Trophoblast cell (in vitro differentiated cells and primary cell): ENCODE data around the gene ZBTB7B.

Experiments
- DNase-seq, 2 donors: peaks; one replicate each; pipeline ENCODE4 v3.0.0-alpha.2; 2016
- H2AFZ ChIP-seq: 2 replicates; pipeline ENCODE4 v1.6.1; 2013; ENCODE audit warnings: low read length, moderate library complexity, mild to moderate bottlenecking; ENCODE audit not compliant: insufficient read depth, poor library complexity
- H2AK5ac ChIP-seq: 2 replicates; pipeline ENCODE4 v1.6.1; 2013; ENCODE audit warnings: mild to moderate bottlenecking, low read length
- H2BK120ac ChIP-seq: 2 replicates; pipeline ENCODE4 v1.6.1; 2013; ENCODE audit warnings: low read length, mild to moderate bottlenecking, moderate library complexity; ENCODE audit not compliant: insufficient read depth, poor library complexity
- H2BK12ac ChIP-seq: 2 replicates; pipeline ENCODE4 v1.6.1; 2013; ENCODE audit warnings: mild to moderate bottlenecking, low read length, moderate library complexity
- H2BK5ac ChIP-seq: 2 replicates; pipeline ENCODE4 v1.6.1; 2013; ENCODE audit warnings: low read length, low read depth, moderate library complexity, mild to moderate bottlenecking; ENCODE audit not compliant: poor library complexity
- H3K14ac ChIP-seq: 2 replicates; pipeline ENCODE4 v1.6.1; 2013; ENCODE audit warnings: mild to moderate bottlenecking, low read length
- H3K18ac ChIP-seq: 2 replicates; pipeline ENCODE4 v1.6.1; 2013; ENCODE audit warnings: mild to moderate bottlenecking, low read length
- H3K23ac ChIP-seq: 2 replicates; pipeline ENCODE4 v1.6.1; 2013; ENCODE audit warnings: low read length
- H3K27ac ChIP-seq: 2 replicates; pipeline ENCODE4 v1.5.1; 2013; ENCODE audit warnings: low read depth, mild to moderate bottlenecking, inconsistent platforms, low read length, moderate library complexity
- H3K27me3 ChIP-seq: 2 replicates; pipeline ENCODE4 v1.6.1; 2013; ENCODE audit warnings: inconsistent platforms, mild to moderate bottlenecking, low read length, moderate library complexity; ENCODE audit not compliant: insufficient read depth
- H3K36me3 ChIP-seq, 2 experiments: 1 replicate in 1 of 2; 2 replicates in 1 of 2; pipeline ENCODE4 v1.6.1; 2013; ENCODE audit warnings: low read length in 2 of 2, mild to moderate bottlenecking in 2 of 2, moderate library complexity in 1 of 2; ENCODE audit not compliant: insufficient read depth in 2 of 2, control insufficient read depth in 1 of 2
- H3K4ac ChIP-seq: 2 replicates; pipeline ENCODE4 v1.6.1; 2013; ENCODE audit warnings: low read depth, mild to moderate bottlenecking, low read length, moderate library complexity
- H3K4me1 ChIP-seq, 2 experiments: 1 replicate in 1 of 2; 2 replicates in 1 of 2; pipeline ENCODE4 v1.6.1; 2013; ENCODE audit warnings: low read length in 2 of 2, mild to moderate bottlenecking in 2 of 2, moderate library complexity in 1 of 2; ENCODE audit not compliant: insufficient read depth in 2 of 2, control insufficient read depth in 1 of 2
- H3K4me2 ChIP-seq: 2 replicates; pipeline ENCODE4 v1.6.1; 2013; ENCODE audit warnings: inconsistent platforms, mild to moderate bottlenecking, low read length, moderate library complexity
- H3K4me3 ChIP-seq: 2 replicates; pipeline ENCODE4 v1.5.1; 2013; ENCODE audit warnings: mild to moderate bottlenecking, low read depth, low read length, inconsistent platforms
- H3K79me1 ChIP-seq: one replicate; pipeline ENCODE4 v1.6.1; 2013; ENCODE audit warnings: low read length
- H3K79me2 ChIP-seq: 2 replicates; pipeline ENCODE4 v1.6.1; 2013; ENCODE audit warnings: low read length, mild to moderate bottlenecking; ENCODE audit not compliant: control insufficient read depth, insufficient read depth, poor library complexity
- H3K9ac ChIP-seq: 2 replicates; pipeline ENCODE4 v1.6.1; 2013; ENCODE audit warnings: mild to moderate bottlenecking, low read length
- H3K9me3 ChIP-seq: 2 replicates; pipeline ENCODE4 v1.6.1; 2013; ENCODE audit warnings: low read depth, mild to moderate bottlenecking, control low read depth, inconsistent platforms, low read length; ENCODE audit not compliant: insufficient read depth
- H4K12ac ChIP-seq: 2 replicates; pipeline ENCODE4 v1.6.1; 2013; ENCODE audit warnings: low read depth, mild to moderate bottlenecking, low read length, moderate library complexity
- H4K8ac ChIP-seq: 2 replicates; pipeline ENCODE4 v1.6.1; 2013; ENCODE audit warnings: low read depth, mild to moderate bottlenecking, low read length, moderate library complexity
- H4K91ac ChIP-seq: one replicate; pipeline ENCODE4 v1.6.1; 2013; ENCODE audit warnings: low read depth, mild to moderate bottlenecking, low read length, moderate library complexity
- WGBS: extraction: QIAGEN DNeasy Blood & Tissue Kit; methylation state at CpG from one replicate; pipeline ENCODE4 v1.1.7; 2013; ENCODE audit warnings: missing lambda C conversion rate; ENCODE audit not compliant: insufficient read length, insufficient coverage; ENCODE audit errors: extremely low coverage; 5-methylcytosine and 5-hydroxymethylcytosine counted together

ZBTB7B gene

GRCh38 chr1:154972517-154973343 lies 29.9 kb upstream of the ZBTB7B start:
- peaks cover 31% of the 10 kb centered on the region for H3K79me2 ChIP-seq
- H3K27ac ChIP-seq: peak overlapping the region; percentile 100
- no CpG with 5 or more reads among the region's 18 CpGs for WGBS

GRCh38 chr1:154973344-154974101 lies 29.1 kb upstream of the ZBTB7B start:
- Histone ChIP-seq H3K9ac (peak overlapping the region; percentile 98), H3K4ac (no peak overlapping the region), H3K4me2 (peak overlapping the region; percentile 71), H3K27me3 (no peaks in the 10 kb centered on the region), H3K4me3 (peak overlapping the region; percentile 76), H3K18ac (peak overlapping the region; percentile 69), H3K4me1 (peaks cover 29 to 36% of the 10 kb centered on the region in 2 experiments), H3K79me2 (peaks cover 31% of the 10 kb centered on the region), H2BK120ac (peak overlapping the region; percentile 97), H2BK12ac (no peak overlapping the region), H3K9me3 (no peaks in the 10 kb centered on the region), H4K12ac (peak overlapping the region; percentile 82), H3K23ac (no peak overlapping the region), H3K14ac (peak overlapping the region; percentile 97), H2AFZ (no peak overlapping the region), H3K79me1 (peaks cover 36% of the 10 kb centered on the region), H4K8ac (peak overlapping the region; percentile 97), H4K91ac (peak overlapping the region; percentile 98), H3K36me3 (peaks cover 3 to 8% of the 10 kb centered on the region in 2 experiments), H2AK5ac (no peak overlapping the region), H3K27ac (peak overlapping the region; percentile 100), H2BK5ac (peak overlapping the region; percentile 99)
- DNase-seq: peak; percentile 100
- WGBS: no CpG with 5 or more reads among the region's 37 CpGs

More at GRCh38 chr1:154972517-154973343, 29.9 kb upstream of the ZBTB7B start:
- peak overlapping the region; percentile 97 for H4K8ac ChIP-seq
- no peaks in the 10 kb centered on the region for H3K27me3 ChIP-seq
- H3K18ac ChIP-seq: peak overlapping the region; percentile 96
- peak overlapping the region; percentile 77 for H2BK12ac ChIP-seq
- DNase-seq: peak; percentile 92 to 95
- H3K4me3 ChIP-seq: no peak overlapping the region
- H4K12ac ChIP-seq: peak overlapping the region; percentile 97
- no peak overlapping the region for H2AFZ ChIP-seq
- peaks cover 37% of the 10 kb centered on the region for H3K79me1 ChIP-seq
- peak overlapping the region; percentile 91 for H2AK5ac ChIP-seq
- H3K4ac ChIP-seq: peak overlapping the region; percentile 97
- peaks cover 36 to 42% of the 10 kb centered on the region in 2 experiments for H3K4me1 ChIP-seq
- H2BK5ac ChIP-seq: peak overlapping the region; percentile 99
- peak overlapping the region; percentile 97 for H3K14ac ChIP-seq
- H3K9ac ChIP-seq: peak overlapping the region; percentile 75
- H4K91ac ChIP-seq: peak overlapping the region; percentile 98
- no peaks in the 10 kb centered on the region for H3K9me3 ChIP-seq
- H2BK120ac ChIP-seq: peak overlapping the region; percentile 97
- H3K36me3 ChIP-seq: peaks cover 8 to 15% of the 10 kb centered on the region in 2 experiments
- H3K23ac ChIP-seq: no peak overlapping the region
- peak overlapping the region; percentile 71 for H3K4me2 ChIP-seq

GRCh38 chr1:154974102-154974807 lies 28.3 kb upstream of the ZBTB7B start, which contains the start of gene CKS1B:
CKS1B (plus strand) TSS chr1:154974681; CDS start chr1:154974746, 65 bp downstream.
- Histone ChIP-seq H2AFZ (peak within 1 kb of the TSS; percentile 78), H3K27me3 (no peaks in the 10 kb centered on the region), H2BK120ac (peak within 1 kb of the TSS; percentile 88), H4K91ac (peak within 1 kb of the TSS; percentile 96), H2BK12ac (no peak within 1 kb of the TSS), H4K12ac (peak within 1 kb of the TSS; percentile 82), H4K8ac (peak within 1 kb of the TSS; percentile 87), H3K23ac (no peak within 1 kb of the TSS), H3K36me3 (peaks cover under 1 to 3% of the 10 kb centered on the region in 2 experiments), H3K79me1 (peaks cover 36% of the 10 kb centered on the region), H3K79me2 (peaks cover 26% of the 10 kb centered on the region), H3K27ac (peak within 1 kb of the TSS; percentile 100), H3K14ac (peak within 1 kb of the TSS; percentile 86), H3K9ac (peak within 1 kb of the TSS; percentile 98), H2AK5ac (peak within 1 kb of the TSS; percentile 92), H3K4ac (peak within 1 kb of the TSS; percentile 89), H3K4me1 (peaks cover 22 to 29% of the 10 kb centered on the region in 2 experiments), H2BK5ac (peak within 1 kb of the TSS; percentile 91), H3K4me2 (peak within 1 kb of the TSS; percentile 91), H3K18ac (peak within 1 kb of the TSS; percentile 89), H3K9me3 (no peaks in the 10 kb centered on the region), H3K4me3 (peak within 1 kb of the TSS; percentile 94)
- DNase-seq: peak; percentile 100
- no CpG with 5 or more reads among the region's 47 CpGs for WGBS
